DOHH2 (cell line): ENCODE results near the gene SFTPB.

ENCODE experiments used
- EZH2phosphoT487 ChIP-seq: fragments of 200-600 bp; sonication (generic); IDR thresholded peaks from 2 replicates; pipeline ENCODE4 v1.6.1; 2017; ENCODE audit warnings: borderline replicate concordance, mild to moderate bottlenecking, antibody characterized with exemption, low read length, moderate library complexity, mixed read lengths
- TF ChIP-seq, protein P1 (sequence below): fragments of 200-600 bp; sonication (generic); IDR thresholded peaks from one replicate; pipeline ENCODE4 v1.5.1; 2014; ENCODE audit warnings: antibody characterized with exemption, mild to moderate bottlenecking, low read depth, low read length; ENCODE audit not compliant: poor library complexity, severe bottlenecking

DNA sequence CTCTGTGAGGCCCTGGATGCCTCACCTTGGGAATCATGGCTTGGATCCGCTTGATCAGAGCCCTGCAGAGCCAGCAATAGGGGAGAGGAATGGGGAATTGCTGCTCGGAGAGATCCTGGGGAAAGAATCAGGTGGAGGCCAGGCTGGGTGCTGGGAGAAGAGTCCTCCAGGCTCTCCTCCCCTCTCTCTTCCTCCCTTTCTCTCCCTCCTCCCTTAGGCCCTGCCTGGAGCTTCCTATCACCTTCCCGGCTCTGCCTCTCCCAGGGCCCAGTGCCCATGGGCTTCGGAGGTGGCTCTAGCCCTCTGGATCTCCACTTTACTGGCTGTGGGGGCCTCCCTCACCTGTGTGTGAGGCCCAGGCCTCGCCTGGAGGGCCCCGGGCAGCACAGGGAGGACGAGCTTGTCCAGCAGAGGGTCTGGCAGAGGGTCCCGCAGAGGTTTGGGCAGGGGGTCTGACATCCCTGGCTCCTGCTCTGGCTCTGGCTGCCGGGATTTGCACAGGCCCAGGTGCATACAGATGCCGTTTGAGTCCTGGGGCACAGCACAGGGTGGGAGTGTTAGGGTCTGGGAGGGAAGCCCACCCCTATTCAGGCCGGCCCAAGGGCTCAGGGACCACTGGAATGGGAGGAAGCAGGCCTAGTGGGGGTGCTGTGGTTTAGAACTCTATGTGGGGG lies 2.6 kb downstream of the SFTPB start:
- TF ChIP-seq, protein P1, sequence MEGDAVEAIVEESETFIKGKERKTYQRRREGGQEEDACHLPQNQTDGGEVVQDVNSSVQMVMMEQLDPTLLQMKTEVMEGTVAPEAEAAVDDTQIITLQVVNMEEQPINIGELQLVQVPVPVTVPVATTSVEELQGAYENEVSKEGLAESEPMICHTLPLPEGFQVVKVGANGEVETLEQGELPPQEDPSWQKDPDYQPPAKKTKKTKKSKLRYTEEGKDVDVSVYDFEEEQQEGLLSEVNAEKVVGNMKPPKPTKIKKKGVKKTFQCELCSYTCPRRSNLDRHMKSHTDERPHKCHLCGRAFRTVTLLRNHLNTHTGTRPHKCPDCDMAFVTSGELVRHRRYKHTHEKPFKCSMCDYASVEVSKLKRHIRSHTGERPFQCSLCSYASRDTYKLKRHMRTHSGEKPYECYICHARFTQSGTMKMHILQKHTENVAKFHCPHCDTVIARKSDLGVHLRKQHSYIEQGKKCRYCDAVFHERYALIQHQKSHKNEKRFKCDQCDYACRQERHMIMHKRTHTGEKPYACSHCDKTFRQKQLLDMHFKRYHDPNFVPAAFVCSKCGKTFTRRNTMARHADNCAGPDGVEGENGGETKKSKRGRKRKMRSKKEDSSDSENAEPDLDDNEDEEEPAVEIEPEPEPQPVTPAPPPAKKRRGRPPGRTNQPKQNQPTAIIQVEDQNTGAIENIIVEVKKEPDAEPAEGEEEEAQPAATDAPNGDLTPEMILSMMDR, result no peak
- no peak for TF ChIP-seq EZH2phosphoT487
